AG10803 (cell line): ENCODE measurements around the gene MYO3B.

Experiments
- DNase-seq: peaks from one replicate; pipeline ENCODE4 v3.0.0; 2010; ENCODE audit warnings: low read depth
- H3K4me3 ChIP-seq: 2 replicates; pipeline ENCODE4 v1.5.1; 2011; ENCODE audit warnings: mild to moderate bottlenecking, low read length, control low read depth
- TF ChIP-seq, protein P1 (sequence below): conservative IDR thresholded peaks from 2 replicates; pipeline ENCODE4 v1.5.1; 2011; ENCODE audit warnings: mild to moderate bottlenecking, low read length, control low read depth, inconsistent platforms

The MYO3B gene

DNA sequence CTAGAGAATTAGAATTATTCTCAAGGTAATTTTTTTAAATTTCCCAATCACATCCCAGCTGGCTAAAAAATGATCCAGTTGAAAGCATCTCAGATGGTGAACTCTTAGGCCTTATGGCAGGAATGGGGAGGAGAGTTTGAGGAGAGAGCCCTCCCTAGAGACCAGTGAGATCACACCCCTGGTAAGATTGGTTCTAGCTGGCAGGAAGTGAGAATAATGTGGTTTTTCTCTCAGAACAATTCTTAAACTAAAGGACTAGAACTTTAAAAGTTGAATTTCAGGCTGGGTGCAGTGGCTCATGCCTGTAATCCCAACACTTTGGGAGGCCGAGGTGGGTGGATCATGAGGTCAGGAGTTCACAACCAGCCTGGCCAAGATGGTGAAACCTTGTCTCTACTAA lies 120.2 kb downstream of the MYO3B start:
- DNase-seq: no peak
- TF ChIP-seq, protein P1, sequence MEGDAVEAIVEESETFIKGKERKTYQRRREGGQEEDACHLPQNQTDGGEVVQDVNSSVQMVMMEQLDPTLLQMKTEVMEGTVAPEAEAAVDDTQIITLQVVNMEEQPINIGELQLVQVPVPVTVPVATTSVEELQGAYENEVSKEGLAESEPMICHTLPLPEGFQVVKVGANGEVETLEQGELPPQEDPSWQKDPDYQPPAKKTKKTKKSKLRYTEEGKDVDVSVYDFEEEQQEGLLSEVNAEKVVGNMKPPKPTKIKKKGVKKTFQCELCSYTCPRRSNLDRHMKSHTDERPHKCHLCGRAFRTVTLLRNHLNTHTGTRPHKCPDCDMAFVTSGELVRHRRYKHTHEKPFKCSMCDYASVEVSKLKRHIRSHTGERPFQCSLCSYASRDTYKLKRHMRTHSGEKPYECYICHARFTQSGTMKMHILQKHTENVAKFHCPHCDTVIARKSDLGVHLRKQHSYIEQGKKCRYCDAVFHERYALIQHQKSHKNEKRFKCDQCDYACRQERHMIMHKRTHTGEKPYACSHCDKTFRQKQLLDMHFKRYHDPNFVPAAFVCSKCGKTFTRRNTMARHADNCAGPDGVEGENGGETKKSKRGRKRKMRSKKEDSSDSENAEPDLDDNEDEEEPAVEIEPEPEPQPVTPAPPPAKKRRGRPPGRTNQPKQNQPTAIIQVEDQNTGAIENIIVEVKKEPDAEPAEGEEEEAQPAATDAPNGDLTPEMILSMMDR: no peak

DNA sequence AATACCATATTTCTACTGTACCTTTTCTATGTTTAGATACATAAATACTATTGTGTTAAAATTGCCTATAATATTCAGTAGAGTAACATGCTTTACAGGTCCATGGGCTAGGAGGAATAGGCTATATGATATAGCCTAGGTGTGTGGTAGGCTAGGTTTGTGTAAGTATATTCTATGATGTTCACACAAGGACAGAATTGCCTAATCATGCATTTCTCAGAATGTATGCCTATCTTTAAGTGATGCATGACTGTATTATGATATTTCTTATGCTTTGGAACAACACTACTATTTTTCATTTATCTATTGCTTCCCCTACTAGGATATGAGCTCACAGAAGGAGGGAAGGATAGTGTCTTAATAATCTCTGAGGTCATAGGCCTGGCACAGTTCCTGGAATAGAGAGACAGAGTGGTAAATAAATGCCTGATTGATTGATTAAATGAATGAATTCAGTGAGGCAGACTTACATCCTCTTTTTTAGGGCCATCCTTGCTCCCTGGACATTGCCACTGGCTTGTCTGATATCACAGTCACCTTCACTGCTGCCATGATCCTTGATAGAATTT lies 121.0 kb downstream of the MYO3B start:
- DNase-seq: no peak
- TF ChIP-seq, protein P1: no peak
- H3K4me3 ChIP-seq: no peak overlapping the region

More for the DNA sequence above, 120.2 kb downstream of the MYO3B start:
- no peak overlapping the region for H3K4me3 ChIP-seq

DNA sequence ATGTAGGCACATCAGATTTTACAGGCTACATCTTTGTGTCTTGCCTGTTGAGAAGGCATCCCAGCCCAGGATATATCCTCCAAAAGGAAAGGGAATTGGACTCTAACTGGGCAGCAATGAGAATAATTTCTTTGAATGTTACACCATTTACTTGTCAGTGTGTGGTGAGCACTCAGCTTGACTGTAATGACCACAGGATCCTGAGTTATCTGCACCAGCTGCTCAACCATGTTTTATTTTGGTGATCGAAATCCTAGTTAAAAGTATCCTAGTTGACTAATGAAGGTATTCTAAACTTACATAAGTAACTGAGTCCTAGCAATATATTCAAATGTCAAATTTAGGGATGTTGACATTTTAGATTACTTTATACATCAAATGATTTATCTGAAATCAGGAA lies 123.0 kb downstream of the MYO3B start:
- no peak overlapping the region for H3K4me3 ChIP-seq
- TF ChIP-seq, protein P1: no peak
- DNase-seq: no peak

DNA sequence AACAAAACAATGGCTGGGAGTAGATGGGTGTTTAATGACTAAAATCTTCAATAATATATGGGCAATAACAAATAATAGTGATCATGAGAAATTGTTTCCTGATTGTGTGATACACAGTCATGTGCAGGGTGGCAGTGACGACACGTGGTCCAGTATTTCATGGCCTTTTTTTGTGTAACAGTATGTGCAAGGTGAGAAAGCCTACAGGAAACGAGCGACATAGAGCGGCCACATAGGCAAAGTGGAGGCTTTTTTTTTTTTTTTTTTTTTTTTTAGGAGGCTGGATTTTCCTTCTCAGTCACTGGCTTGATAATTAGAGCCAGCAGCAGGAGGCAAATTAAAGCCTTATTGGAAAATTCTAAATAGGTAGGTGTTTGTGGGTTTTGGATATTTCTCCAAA lies 123.7 kb downstream of the MYO3B start:
- H3K4me3 ChIP-seq: no peak overlapping the region
- TF ChIP-seq, protein P1: no peak
- no peak for DNase-seq

DNA sequence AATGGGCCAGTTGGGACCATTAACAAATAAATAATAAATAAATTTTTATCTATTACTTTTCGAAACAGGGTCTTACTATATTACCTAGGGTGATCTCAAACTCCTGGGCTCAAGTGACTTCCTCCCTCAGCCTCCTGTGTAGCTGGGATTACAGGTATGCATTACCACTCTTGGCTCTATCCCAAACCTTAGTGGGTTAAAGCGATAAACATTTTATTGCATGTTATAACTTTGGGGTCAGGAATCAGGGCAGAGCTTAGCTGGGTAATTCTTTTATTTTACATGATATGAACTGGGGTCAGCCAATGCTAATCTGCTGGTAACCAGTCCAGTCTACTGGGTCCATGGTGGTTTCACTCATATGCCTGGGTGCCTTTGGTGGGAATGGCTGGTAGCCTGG lies 127.8 kb downstream of the MYO3B start:
- TF ChIP-seq, protein P1: no peak
- no peak overlapping the region for H3K4me3 ChIP-seq
- DNase-seq: no peak

DNA sequence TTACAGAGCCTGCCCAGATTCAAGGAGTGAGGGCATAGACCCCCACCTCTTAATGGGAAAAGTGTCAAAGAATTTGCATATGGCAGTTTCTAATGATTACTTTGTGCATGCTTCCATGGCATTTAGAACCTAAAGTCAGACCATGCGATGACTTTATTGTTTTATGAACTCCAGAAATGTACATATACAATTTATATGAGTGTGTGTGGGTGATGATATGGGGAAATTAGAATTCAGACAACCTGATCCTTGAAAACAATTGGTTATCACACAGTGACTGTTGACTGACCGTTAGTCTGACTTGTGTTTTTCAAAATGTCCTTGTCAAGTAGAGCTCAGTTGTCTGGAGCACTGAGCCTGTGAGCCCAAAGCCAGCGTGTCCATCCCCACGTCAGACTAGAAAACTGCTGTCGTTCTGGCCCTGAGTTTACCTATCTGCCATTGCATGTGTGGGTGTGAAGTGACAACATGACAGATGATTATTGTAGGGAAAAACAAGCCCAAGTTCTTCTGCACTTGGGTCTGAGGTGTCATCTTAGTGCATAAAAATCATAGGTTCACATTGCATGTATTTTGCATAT lies 128.4 kb downstream of the MYO3B start:
- no peak for DNase-seq
- H3K4me3 ChIP-seq: no peak overlapping the region
- TF ChIP-seq, protein P1: no peak

DNA sequence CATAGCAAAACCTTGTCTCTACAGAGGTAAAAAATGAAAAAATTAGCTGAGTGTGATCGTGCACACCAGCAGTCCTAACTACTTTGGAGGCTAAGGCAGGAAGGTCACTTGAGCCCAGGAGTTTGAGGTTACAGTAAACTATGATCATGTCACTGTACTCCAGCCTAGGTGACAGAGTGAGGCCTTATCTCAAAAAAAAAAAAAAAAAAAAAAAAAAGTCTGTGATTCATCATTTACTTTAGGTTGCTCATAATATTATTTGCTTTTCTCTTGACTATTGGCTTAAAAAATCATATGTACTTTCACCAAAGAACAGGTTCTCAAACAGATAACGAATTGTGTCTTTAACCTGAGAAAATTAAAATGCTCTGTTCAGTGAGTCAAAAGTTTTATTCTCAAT lies 129.1 kb downstream of the MYO3B start:
- TF ChIP-seq, protein P1: no peak
- H3K4me3 ChIP-seq: no peak overlapping the region
- DNase-seq: no peak
